SU-DHL-6 (cell line): Measurements from ENCODE around the gene HIVEP3.

ENCODE experiments used
- CTCF ChIP-seq: fragments of 200-600 bp; sonication (generic); IDR thresholded peaks from one replicate; pipeline ENCODE4 v1.5.1; 2017; ENCODE audit warnings: antibody characterized with exemption, mild to moderate bottlenecking, low read length, moderate library complexity; ENCODE audit not compliant: insufficient read depth, poor library complexity, severe bottlenecking
- EZH2phosphoT487 ChIP-seq: fragments of 200-600 bp; sonication (generic), shearing (Covaris generic); conservative IDR thresholded peaks from 2 replicates; pipeline ENCODE4 v1.6.1; 2018; ENCODE audit warnings: mild to moderate bottlenecking, antibody characterized with exemption, low read length, moderate library complexity, mixed read lengths

GRCh38 chr1:41915786-41916571 is 2.7 kb downstream of the HIVEP3 start:
- TF ChIP-seq CTCF, result no peak
- no peak for TF ChIP-seq EZH2phosphoT487
